ENCODE measurements around the gene HMGB1. TPM values are rescaled to one million over a fixed set of nuclear protein-coding genes. Genes with fewer than 3 reads are reported as not detected.

The HMGB1 gene
- total and polyA plus RNA-seq, 2 of the 13 experiments (the other 11 are each of a cell fraction or from before 2014, with no cell fraction given): 115 to 584 TPM

GRCh38 chr13:30408319-30409101 lies 57.2 kb downstream of the HMGB1 start (continued):
- peak; percentile 81 for TF ChIP-seq NFAT5 (CRISPR knock-in tag; IDR thresholded peaks at IDR 0.05)
- no peak for TF ChIP-seq E2F2 (CRISPR knock-in tag; IDR thresholded peaks at IDR 0.05; ENCODE audit: borderline replicate concordance)
- peak; percentile 80 for TF ChIP-seq KLF6 (CRISPR knock-in tag; IDR thresholded peaks at IDR 0.05)

Measured in HepG2 (cell line).